Glomerular endothelial cell (primary cell): ENCODE data around the gene ZNF425. TPM values are rescaled to one million over a fixed set of nuclear protein-coding genes. Genes with fewer than 3 reads are reported as not detected.
"Not testable (repeated sequence)": the region's sequence is repeated elsewhere in the genome, so short reads cannot be mapped to it uniquely, and the experiment has no call there.

Experiments used
- DNase-seq: peaks from one replicate; pipeline ENCODE4 v3.0.0-alpha.2; 2011; ENCODE audit warnings: low read depth, low spot score; ENCODE audit errors: extremely low read depth
- total RNA-seq: library from RNA; depleted of rRNA; stranded (reverse); fragments of >200 nt; gene quantifications from 2 replicates; pipeline ENCODE4 v1.2.3, GENCODE V29; 2015

The ZNF425 gene
- total RNA-seq, 1 donor from 2014 or later: 1.4 TPM

DNA sequence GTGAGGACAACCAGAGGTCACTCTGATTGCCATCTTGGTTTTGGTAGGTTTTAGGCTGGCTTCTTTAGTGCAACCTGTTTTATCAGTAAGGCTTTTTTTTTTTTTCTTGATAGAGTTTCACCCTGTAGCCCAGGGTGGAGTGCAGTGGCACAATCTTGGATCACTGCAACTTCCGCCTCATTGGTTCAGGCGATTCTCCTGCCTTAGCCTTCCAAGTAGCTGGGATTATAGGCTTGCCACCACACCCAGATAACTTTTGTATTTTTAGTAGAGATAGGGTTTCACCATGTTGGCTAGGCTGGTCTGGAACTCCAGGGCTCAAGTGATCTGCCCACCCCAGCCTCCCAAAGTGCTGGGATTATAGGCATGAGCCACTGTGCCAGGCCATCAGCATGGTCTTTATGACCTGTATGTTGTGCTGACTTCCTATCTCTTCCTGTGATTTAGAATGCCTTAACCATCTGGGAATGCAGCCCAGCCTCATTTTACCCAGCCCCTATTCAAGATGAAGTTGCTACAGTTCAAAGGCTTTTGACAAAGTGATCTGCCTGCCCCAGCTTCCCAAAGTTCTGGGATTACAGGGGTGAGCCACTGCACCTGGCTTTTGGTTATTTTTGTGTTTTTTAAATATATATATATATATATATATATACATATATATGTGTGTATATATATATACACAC, 7.0 kb upstream of the ZNF425 start:
- DNase-seq: no peak

DNA sequence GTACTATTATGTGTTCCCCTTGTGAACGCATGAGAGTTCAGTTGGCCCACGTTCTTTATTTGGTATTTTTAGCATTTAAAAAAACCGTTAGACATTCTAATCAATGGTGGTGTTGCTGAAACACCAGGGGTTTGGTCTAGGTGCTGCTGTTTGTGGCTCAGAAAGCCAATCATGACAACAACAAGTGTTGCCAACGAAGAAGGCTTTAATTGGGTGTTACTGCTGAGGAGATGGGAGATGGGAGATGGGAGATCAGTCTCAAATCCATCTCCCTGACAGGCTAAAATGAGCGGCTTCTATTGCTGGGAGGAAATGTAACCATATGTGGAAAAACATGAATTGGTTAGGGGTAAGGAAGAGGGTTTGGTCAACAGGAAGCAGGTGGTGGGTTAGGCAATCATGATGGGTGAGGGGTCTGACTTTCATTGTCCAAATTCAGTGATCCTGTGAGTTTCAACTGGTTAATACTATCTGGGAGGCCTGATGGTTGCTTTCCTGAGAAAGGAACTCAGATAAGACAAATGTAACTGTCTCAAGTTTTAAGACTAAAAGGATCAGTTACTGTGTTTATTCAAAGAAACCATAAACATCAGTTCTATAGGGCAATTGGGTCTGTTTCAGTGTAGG, 4.6 kb upstream of the ZNF425 start:
- no peak for DNase-seq

DNA sequence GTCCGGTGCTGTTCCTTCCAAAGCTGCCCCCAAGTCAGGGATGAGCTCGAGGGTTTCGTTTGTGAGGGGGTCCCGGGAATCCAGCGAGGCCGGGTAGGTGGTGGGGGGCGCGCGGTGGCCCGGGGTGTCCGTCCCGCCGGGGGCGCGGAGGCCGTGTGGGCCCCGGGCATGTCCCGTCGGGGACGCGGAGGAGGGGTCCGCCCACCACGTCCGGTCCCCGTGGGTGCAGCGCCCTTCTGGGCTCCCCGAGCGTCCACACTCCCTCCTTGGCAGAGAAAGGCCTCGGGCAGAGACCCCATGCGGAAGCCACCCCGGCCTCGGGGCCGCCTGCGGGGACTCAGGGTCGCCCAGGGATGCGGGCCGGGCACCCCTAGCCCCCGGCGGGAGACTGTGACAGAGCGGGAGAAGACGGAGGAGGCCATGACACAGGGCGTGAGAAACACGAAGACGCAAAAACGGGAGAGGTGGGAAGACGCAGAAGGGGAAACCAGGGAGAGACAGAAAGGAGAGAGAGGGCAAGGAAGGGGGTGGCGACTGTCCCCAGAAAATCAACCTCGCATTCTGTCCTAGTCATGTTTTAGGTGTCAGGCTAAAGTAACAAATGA, 640 bp upstream of the ZNF425 start:
- no peak for DNase-seq

DNA sequence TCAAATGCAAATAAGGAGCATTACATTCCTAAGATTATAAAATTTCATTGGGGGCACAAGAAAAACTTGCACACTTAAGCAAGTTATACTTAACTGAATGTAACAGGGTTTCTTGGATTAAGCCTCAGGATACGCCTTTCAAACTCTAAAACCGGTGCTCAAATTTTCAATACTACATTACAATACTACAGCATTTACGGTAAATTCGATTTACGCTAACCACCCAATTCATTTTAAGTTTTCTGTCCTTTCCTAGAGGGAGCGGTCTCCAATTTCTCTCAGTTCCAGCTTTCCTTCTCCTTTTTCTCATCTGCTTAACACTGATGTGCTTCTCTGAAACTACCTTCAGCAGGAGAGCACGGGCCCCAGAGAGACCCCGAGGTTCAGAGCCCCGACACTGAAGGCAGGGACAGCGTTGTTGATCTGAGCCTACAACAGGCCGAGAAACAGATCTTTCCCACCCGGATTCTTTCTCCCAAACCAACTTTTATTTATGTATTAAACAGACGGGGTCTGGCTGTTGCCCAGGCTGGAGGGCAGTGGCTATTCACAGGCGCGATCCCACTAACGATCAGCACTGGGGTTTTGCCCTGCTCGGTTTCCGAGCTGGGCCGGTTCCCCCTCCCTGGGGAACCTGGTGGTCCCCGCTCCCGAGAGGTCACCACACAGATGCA, 798 bp downstream of the ZNF425 start:
- no peak for DNase-seq

DNA sequence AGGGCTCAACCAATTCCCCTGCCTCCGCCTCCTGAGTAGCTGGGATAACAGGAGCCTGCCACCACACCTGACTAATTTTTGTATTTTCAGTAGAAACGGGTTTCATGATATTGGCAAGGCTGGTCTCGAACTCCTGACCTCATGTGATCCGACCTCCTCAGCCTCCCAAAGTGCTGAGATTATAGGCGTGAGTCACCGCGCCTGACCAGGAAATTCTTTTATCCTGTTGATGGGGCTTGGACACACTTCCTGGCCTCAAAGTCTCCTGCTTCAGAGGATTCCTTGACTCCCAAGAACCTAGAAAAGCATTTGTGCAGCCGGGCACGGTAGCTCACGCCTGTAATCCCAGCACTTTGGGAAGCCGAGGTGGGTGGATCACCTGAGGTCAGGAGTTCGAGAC, 16.2 kb downstream of the ZNF425 start:
- DNase-seq: no peak

DNA sequence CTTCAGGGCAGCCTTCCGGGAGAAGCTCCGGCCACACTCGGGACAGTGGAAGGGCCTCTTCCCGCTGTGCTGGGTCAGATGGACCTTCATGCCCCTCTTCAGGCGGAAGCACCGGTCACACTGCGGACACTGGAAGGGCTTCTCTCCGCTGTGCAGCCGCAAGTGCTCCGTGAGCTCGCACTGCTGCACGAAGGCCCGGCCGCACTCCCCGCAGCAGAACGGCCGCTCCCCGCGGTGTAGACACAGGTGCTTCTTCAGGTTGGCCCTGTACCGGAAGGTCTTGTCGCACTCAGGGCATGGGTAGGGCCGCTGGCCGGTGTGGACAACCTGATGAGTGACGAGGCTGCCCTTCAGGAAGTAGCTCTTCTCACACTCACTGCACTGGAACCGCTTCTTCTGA, 21.4 kb downstream of the ZNF425 start:
- DNase-seq: no peak

DNA sequence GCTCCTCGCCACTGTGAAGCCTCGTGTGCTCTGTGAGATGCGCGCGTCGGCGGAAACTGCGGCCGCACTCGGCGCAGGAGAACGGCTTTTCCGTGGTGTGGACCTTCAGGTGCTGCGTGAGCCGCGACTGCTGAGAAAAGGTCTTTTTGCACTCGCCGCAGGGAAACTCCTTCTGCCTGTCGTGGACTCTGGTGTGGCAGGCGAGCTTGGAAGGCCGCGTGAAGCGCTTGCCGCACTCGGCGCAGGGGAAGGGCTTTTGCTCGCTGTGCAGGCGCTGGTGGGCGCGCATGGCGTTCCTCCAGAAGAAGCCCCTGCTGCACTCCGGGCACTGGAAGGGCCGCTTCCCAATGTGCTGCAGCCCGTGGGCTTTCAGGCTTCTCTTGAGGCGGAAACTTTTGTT, 21.9 kb downstream of the ZNF425 start:
- DNase-seq: no peak

DNA sequence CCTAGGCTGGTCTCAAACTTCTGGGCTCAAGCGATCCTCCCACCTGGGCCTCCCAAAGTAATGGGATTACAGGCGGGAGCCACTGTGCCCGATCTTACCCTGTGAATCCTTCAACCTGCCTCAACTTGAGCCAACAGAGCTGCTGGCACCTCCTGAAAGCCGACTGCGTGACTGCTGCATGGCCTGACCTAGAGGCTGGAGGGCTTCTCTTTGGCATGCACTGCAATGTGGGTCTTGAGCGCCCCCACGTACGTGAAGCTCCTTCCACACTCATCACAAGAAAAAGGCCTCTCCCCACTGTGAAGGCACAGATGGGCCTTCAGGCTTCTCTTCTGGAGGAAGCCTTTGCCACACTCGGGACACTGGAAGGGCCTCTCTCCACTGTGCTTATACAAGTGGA, 22.7 kb downstream of the ZNF425 start:
- DNase-seq: no peak

DNA sequence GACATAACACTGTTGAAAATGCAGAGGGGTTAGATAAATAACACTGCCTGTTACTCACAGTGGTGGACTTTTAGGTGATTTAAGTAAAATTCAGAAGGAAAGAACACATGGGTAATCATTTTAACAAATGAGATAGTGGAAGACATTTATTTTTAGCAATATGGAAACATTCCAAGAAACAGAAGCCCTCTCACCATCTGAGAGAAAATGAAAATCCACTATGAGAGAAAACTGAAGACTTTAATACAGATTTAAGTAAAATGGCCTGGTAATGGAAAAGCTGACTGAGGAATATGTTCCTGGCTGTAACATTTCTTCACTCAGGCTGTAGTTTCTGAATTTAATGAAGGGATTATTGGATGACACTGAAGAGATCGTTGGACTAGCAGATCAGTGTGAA, 23.5 kb downstream of the ZNF425 start:
- DNase-seq: no peak

DNA sequence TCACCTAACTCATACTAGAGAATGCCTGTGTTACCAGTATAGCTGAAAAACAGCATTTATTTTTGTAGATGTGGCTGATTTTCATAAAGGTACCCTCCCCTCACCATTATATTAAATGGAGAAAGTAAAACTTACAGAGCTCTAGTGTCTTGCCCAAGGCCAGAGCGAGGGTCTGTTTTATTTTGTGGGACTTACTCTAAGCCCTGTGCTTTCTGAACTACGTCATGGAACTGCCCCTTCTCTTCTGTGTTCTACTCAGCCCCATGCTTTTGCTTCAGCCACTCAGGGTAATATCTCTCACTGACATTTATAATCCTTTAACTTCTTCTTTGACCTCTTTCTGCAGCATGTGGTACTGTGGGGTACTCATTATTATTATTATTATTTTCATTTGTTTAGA, 25.3 kb downstream of the ZNF425 start:
- no peak for DNase-seq

DNA sequence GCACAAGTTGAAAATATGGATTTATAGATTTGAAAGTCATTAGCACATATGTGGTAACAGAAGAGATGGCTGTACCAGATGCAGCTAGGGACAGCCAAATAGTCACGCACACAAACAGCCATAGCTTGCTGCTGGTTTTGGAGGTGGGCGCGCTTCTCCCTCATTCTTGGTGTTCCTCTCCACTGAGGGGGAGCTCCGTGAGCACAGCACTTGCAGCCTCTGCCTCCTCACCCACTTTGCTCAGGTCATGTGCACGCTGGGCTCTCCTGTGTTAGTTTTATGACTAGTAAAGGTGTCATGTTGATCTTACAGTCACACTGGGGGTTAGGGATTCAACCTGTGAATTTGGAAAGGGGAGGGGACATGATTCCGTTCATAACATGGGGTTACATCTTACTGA, 27.1 kb downstream of the ZNF425 start:
- DNase-seq: no peak

DNA sequence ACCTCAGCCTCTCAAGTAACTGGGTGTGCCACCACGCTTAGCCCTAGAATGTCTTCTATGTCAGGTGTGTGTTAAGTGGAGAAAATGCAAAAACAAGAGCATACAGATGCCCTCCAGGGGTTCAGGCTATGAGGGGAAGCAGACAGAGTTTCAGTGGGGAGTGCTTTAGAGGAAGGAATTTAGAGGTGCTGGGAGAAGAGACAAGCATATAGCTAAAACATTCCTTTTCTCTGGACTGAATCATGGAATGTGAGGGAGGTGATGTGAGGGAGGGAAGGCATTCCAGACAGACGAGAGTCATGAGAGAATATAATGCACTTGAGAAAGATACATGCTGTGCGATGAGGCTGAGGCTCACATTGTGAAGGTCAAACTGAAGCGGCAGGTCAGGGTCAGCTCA, 29.0 kb downstream of the ZNF425 start:
- no peak for DNase-seq

DNA sequence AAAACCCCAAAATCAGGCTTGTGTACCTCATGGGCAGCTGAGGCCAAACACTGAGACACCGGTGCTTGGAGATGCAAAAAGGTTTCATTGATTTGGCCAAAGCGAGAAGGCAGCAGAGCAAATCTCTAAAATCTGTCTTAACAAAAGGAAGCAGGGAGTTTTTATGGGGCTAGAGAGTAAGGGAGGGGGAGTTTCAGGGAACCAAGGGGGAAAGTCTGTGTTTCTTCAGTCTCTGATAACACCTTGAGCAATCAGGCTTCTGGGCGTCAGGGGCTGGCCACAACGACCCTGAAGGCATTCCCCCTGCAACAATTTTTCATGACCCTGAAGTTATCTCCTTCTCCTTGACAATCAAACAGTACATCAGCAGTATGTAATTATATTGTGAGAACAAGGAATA, 32.9 kb downstream of the ZNF425 start:
- DNase-seq: no peak

DNA sequence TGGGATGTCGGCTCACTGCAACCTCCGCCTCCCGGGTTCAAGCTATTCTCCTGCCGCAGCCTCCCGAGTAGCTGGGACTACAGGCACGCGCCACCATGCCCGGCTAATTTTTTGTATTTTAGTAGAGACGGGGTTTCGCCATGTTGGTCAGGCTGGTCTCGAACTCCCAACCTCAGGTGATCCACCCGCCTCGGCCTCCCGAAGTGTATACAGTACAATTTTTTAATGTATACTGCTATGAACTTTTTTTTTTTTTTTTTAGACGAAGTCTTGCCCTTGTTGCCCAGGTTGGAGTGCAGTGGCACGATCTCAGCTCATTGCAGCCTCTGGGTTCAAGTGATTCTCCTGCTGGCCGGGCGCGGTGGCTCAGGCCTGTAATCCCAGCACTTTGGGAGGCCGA, 33.9 kb downstream of the ZNF425 start:
- not testable (repeated sequence) for DNase-seq

DNA sequence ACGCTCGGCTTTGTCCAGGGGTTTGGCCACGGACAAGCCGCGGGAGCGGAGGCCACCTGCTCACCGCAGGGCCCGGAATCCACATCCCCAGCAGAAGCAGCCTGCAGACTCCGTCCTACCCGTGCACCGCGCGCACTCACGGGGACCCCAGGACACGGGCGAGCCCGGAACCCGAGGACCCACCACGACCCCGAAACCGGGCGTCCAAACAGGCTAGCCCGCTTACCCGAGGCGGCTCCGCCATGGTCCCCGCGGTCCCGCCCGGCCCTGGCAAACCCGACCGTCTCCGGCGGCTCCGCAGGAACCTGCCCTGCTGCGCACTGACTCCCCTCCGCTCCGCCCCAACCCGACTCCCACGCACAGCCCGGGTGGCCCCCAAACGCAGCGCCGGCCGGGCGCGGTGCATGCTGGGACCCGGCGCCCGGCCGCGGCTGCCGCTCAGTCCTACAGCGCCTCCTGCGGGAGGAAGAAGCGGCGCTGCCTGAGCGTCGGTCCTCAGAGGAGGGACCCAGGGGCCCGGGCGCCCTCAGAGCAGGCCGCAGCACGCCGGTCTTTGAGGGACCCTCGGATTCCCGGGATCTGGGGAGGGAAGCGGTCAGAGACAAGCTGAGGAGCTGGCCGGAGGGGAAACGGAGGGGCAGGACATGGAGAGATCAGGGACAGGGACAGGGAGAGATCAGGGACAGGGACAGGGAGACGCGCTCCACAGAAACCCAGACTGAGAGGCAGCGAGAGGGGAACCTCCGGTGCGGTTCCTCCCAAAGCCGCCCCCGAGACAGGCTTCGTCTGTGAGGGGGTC, 35.5 kb downstream of the ZNF425 start, which contains the start of gene ZNF786:
TSS of gene ZNF786 (minus strand) at position 322 of the 799 bp plus-strand sequence. CDS start at position 244, 78 bp downstream.
- no peak for DNase-seq

DNA sequence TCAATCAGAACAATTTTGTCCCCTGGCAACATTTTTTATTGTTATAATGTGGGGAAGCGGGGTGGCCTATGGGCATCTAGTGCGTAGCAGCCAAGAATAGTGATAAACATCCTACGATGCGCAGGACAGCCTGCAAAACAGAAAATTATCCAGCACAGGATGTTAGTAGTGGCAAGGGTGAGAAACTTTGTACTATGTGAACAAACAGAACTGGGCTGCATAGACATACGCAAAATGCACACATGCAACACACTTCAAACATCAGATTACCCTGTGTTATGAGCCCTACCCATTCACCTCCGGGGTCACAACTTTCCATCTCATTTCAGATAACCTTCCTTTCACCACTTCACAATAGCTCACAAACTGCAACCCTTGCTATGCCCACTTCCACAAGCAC, 38.7 kb downstream of the ZNF425 start:
- no peak for DNase-seq

DNA sequence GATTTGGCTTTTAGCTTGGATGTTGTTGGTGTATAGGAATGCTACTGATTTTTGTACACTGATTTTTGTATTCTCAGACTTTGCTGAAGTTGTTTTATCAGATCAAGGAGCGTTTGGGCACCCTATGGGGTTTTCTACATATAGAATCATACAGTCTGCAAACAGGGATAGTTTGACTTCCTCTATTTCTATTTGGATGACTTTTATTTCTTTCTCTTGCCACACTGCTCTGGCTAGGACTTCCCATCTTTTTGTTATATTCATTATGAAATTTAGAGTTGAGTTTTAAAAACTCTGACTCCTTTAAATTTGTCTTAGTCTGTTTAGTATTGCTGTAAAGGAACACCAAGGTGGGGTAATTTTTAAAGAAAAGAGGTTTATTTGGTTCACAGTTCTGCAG, 40.3 kb downstream of the ZNF425 start:
- no peak for DNase-seq

DNA sequence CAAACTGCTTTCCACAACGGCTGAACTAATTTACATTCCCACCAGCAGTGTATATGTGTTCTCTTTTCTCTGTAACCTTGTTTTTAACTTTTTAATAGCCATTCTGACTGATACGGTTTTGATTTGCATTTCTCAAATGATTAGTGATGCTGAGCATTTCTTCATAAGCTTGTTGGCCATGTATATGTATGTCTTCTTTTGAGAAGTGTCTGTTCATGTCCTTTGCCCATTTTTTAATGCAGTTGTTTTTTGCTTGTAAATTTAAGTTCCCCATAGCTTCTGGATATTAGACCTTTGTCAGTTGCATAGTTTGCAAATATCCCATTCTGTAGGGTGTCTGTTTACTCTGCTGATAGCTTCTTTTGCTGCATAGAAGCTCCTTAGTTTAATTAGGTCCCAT, 41.7 kb downstream of the ZNF425 start:
- no peak for DNase-seq

DNA sequence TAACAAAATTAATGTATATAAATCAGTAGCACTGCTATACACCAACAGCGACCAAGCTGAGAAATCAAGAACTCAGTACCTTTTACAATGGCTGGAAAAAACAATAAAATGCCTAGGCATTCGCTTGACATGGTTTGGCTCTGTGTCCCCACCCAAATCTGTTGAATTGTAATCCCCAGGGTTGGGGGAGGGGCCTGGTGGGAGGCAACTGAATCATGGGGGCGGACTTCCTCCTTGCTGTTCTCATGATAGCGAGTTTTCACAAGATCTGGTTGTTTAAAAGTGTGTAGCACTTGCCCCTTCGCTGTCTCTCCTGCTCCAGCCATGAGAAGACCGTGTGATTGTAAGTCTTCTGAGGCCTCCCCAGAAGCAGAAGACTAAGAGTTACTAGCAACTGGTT, 44.2 kb downstream of the ZNF425 start:
- no peak for DNase-seq

DNA sequence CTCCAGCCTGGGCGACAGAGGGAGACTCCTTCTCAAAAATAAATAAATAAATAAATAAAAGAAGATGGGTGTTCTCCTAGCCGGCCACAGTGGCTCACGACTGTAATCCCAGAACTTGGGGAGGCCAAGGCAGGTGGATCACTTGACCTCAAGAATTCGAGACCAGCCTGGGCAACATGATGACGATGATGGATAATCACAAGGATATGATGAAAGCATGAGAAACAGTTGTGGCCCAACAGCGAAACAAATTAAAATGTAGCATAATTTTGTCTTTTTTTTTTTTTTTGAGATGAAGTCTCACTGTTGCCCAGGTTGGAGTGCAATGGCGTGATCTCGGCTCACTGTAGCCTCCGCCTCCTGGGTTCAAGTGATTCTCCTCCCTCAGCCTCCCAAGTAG, 48.5 kb downstream of the ZNF425 start:
- no peak for DNase-seq

DNA sequence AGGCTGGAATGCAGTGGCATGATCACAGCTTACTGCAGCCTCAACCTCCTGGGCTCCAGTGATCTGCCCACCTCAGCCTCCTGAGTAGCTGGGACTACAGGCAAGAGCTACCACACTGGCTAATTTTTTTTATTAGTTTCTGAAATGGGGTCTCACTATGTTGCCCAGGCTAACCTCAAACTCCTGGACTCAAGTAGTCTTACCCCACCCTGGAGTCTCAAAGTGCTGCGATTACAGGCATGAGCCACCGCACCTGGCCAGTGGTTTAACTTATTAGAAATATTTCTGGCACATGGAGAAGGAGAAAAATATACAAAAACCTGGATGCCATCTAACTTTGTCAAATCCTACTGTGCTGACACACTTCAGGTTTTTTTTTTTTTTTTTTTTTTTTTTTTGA, 50.8 kb downstream of the ZNF425 start:
- no peak for DNase-seq
